Upper lobe of left lung (tissue), 4 donors: ENCODE measurements around the gene RGS4.

Experiments
- CTCF ChIP-seq, 6 experiments: fragments of 450-650 bp in 4 of 6; fragments of 200-600 bp in 2 of 6; sonication (generic) in 2 of 6; IDR thresholded peaks; one replicate each; pipeline ENCODE4 v1.5.1; 2016 to 2019; ENCODE audit warnings: antibody characterized with exemption in 6 of 6
- EP300 ChIP-seq, 4 donors: sonication (generic); formaldehyde crosslinking; IDR thresholded peaks; one replicate each; pipeline ENCODE4 v1.5.1; 2017; ENCODE audit warnings: antibody characterized with exemption in 4 of 4, control low read depth in 2 of 4
- POLR2A ChIP-seq, 4 donors: fragments of 450-650 bp; IDR thresholded peaks; one replicate each; pipeline ENCODE4 v1.5.1; 2016 to 2017; ENCODE audit warnings: antibody characterized with exemption in 4 of 4, mild to moderate bottlenecking in 2 of 4
- POLR2AphosphoS5 ChIP-seq, 2 donors: sonication (generic); formaldehyde crosslinking; IDR thresholded peaks; one replicate each; pipeline ENCODE4 v1.5.1; 2017; ENCODE audit warnings: antibody characterized with exemption in 2 of 2

- TF ChIP-seq CTCF (IDR thresholded peaks at IDR 0.05) (no peak), EP300 (IDR thresholded peaks at IDR 0.05) (no peak), POLR2A (IDR thresholded peaks at IDR 0.05) (no peak), POLR2AphosphoS5 (IDR thresholded peaks at IDR 0.05) (no peak)
These were observed 19.9 kb upstream of the RGS4 start for GRCh38 chr1:163049296-163049695.
